IMR-90 (cell line): ENCODE results near the gene OARD1. TPM values are rescaled to one million over a fixed set of nuclear protein-coding genes. Genes with fewer than 3 reads are reported as not detected.

Source experiments
- ATAC-seq: fragments of 200-7000 bp; cut with Tn5 transposase; 2 replicates; pipeline ENCODE4 v1.9.1; 2020; ENCODE audit warnings: low read depth, mild to moderate bottlenecking, moderate library complexity
- BruUV-seq: library from RNA; stranded (reverse); fragments of 400-500 nt; replicated peaks from 2 replicates; lab custom pipeline; 2021; lab: Mats Ljungman, UMichigan
- CTCF ChIA-PET: fragments of 300-600 bp; formaldehyde crosslinking; extraction: SDS; loops from one replicate; lab custom pipeline; 2021; ENCODE audit warnings: antibody characterized with exemption; lab: Yijun Ruan, JAX
- POLR2A ChIA-PET: fragments of 300-600 bp; sonication (Branson Sonifier 250); formaldehyde crosslinking; loops from one replicate; lab custom pipeline; 2022; ENCODE audit warnings: antibody characterized with exemption; ENCODE audit not compliant: unreplicated experiment; lab: Charles Lee
- DNase-seq: peaks from one replicate; pipeline ENCODE4 v3.0.0; 2013
- H2AFZ ChIP-seq: replicated peaks from 2 replicates; pipeline ENCODE3; 2013; ENCODE audit warnings: low read length, mild to moderate bottlenecking; ENCODE audit not compliant: poor library complexity
- H2AK5ac ChIP-seq: 2 replicates; pipeline ENCODE4 v1.6.1; 2013; ENCODE audit warnings: low read depth, low read length, inconsistent platforms
- H2AK9ac ChIP-seq: replicated peaks from 2 replicates; pipeline ENCODE3; 2013; ENCODE audit warnings: mild to moderate bottlenecking, low read depth, low read length, moderate library complexity; ENCODE audit not compliant: poor library complexity
- H2BK120ac ChIP-seq: 2 replicates; pipeline ENCODE4 v1.6.1; 2013; ENCODE audit warnings: low read depth, low read length, inconsistent platforms
- H2BK15ac ChIP-seq: 3 replicates; pipeline ENCODE4 v1.6.1; 2013; ENCODE audit warnings: low read depth, low read length, inconsistent platforms
- H2BK20ac ChIP-seq: 2 replicates; pipeline ENCODE4 v1.6.1; 2013; ENCODE audit warnings: low read depth, mild to moderate bottlenecking, inconsistent platforms, low read length, moderate library complexity
- H2BK5ac ChIP-seq: 2 replicates; pipeline ENCODE4 v1.6.1; 2013; ENCODE audit warnings: mild to moderate bottlenecking, low read depth, low read length, inconsistent platforms; ENCODE audit not compliant: poor library complexity, severe bottlenecking
- H3K14ac ChIP-seq: replicated peaks from 2 replicates; pipeline ENCODE4 v1.6.1; 2013; ENCODE audit warnings: low read depth, low read length, inconsistent platforms
- H3K18ac ChIP-seq: 2 replicates; pipeline ENCODE4 v1.6.1; 2013; ENCODE audit warnings: low read depth, low read length, control low read depth
- H3K23ac ChIP-seq: 2 replicates; pipeline ENCODE4 v1.6.1; 2013; ENCODE audit warnings: low read depth, low read length, inconsistent platforms
- H3K27ac ChIP-seq: 2 replicates; pipeline ENCODE4 v1.5.1; 2013; ENCODE audit warnings: mild to moderate bottlenecking, control low read depth, low read length; ENCODE audit not compliant: insufficient read depth
- H3K27me3 ChIP-seq: 2 replicates; pipeline ENCODE4 v1.6.1; 2013; ENCODE audit warnings: low read length; ENCODE audit not compliant: control insufficient read depth, insufficient read depth
- H3K36me3 ChIP-seq: 2 replicates; pipeline ENCODE4 v1.6.1; 2013; ENCODE audit warnings: low read length, mixed read lengths; ENCODE audit not compliant: control insufficient read depth, insufficient read depth
- H3K4ac ChIP-seq: 2 replicates; pipeline ENCODE4 v1.6.1; 2013; ENCODE audit warnings: low read depth, low read length, inconsistent platforms
- H3K4me1 ChIP-seq: 2 replicates; pipeline ENCODE4 v1.6.1; 2013; ENCODE audit warnings: low read length, mixed read lengths; ENCODE audit not compliant: control insufficient read depth, insufficient read depth
- H3K4me2 ChIP-seq: 2 replicates; pipeline ENCODE4 v1.6.1; 2013; ENCODE audit warnings: low read depth, mild to moderate bottlenecking, control low read depth, low read length, moderate library complexity
- H3K4me3 ChIP-seq: 2 replicates; pipeline ENCODE4 v1.5.1; 2013; ENCODE audit warnings: low read depth, mild to moderate bottlenecking, control low read depth, low read length, moderate library complexity; ENCODE audit not compliant: insufficient read depth
- H3K56ac ChIP-seq: 2 replicates; pipeline ENCODE4 v1.6.1; 2013; ENCODE audit warnings: low read length, inconsistent platforms; ENCODE audit not compliant: insufficient read depth; ENCODE audit errors: extremely low read depth
- H3K79me1 ChIP-seq, 2 experiments: 2 replicates each; pipeline ENCODE4 v1.6.1; 2013; ENCODE audit warnings: low read length in 2 of 2, inconsistent platforms in 1 of 2, low read depth in 1 of 2
- H3K9ac ChIP-seq: 2 replicates; pipeline ENCODE4 v1.6.1; 2013; ENCODE audit warnings: low read depth, low read length, control low read depth
- H3K9me1 ChIP-seq: 2 replicates; pipeline ENCODE4 v1.6.1; 2013; ENCODE audit warnings: low read length, inconsistent platforms; ENCODE audit not compliant: insufficient read depth
- H3K9me3 ChIP-seq: 2 replicates; pipeline ENCODE4 v1.6.1; 2013; ENCODE audit warnings: low read length; ENCODE audit not compliant: control insufficient read depth, insufficient read depth
- H4K20me1 ChIP-seq: 2 replicates; pipeline ENCODE4 v1.6.1; 2013; ENCODE audit warnings: low read length, inconsistent platforms; ENCODE audit not compliant: insufficient read depth
- H4K5ac ChIP-seq: 2 replicates; pipeline ENCODE4 v1.6.1; 2013; ENCODE audit warnings: mild to moderate bottlenecking, low read depth, low read length, control low read depth
- H4K8ac ChIP-seq, 2 experiments: 2 replicates each; pipeline ENCODE4 v1.6.1; 2013; ENCODE audit warnings: low read depth in 2 of 2, low read length in 2 of 2, control low read depth in 1 of 2, inconsistent platforms in 1 of 2
- H4K91ac ChIP-seq: 2 replicates; pipeline ENCODE4 v1.6.1; 2013; ENCODE audit warnings: low read depth, low read length, inconsistent platforms; ENCODE audit not compliant: insufficient read depth
- CHD1 ChIP-seq: IDR thresholded peaks from 2 replicates; pipeline ENCODE4 v1.6.1; 2012; ENCODE audit warnings: low read depth, low read length, improper control_type of control experiment
- CTCF ChIP-seq: conservative IDR thresholded peaks from 2 replicates; pipeline ENCODE4 v1.5.1; 2012; ENCODE audit warnings: mild to moderate bottlenecking, low read depth, low read length, improper control_type of control experiment
- ELK1 ChIP-seq: fragments of 150-350 bp; IDR thresholded peaks from 2 replicates; pipeline ENCODE4 v1.6.1; 2016; ENCODE audit warnings: low read depth, mild to moderate bottlenecking, low read length, moderate library complexity, borderline replicate concordance
- RAD21 ChIP-seq: IDR thresholded peaks from 2 replicates; pipeline ENCODE4 v1.6.1; 2012; ENCODE audit warnings: low read length, improper control_type of control experiment
- RFX5 ChIP-seq: IDR thresholded peaks from 2 replicates; pipeline ENCODE4 v1.8.0; 2012; ENCODE audit warnings: low read depth, mild to moderate bottlenecking, low read length, moderate library complexity
- WGBS, 2 experiments: methylation state at CpG; one replicate each; pipeline versions ENCODE4 v1.1.5 to v1.1.7; 2013; ENCODE audit warnings: missing lambda C conversion rate in 2 of 2; ENCODE audit not compliant: insufficient read length in 1 of 2; ENCODE audit errors: extremely low coverage in 2 of 2; 5-methylcytosine and 5-hydroxymethylcytosine counted together
- dilution Hi-C: fragments of 300-500 bp; cut with HindIII; formaldehyde crosslinking; loops from one replicate; pipeline ENCODE4 v1.14.3; 2018; ENCODE audit warnings: low sequenced_read_pairs; ENCODE audit not compliant: unreplicated experiment
- in situ Hi-C: fragments of 300-500 bp; cut with MboI; formaldehyde crosslinking; loops from 3 replicates; pipeline ENCODE4 v1.14.3; 2019; ENCODE audit warnings: low sequenced_read_pairs, inconsistent platforms, mixed read lengths
- intact Hi-C: fragments of 100-400 bp; cut with micrococcal nuclease; formaldehyde crosslinking; loops from 2 replicates; pipeline ENCODE4 v1.10.0; 2022
- polyA plus RNA-seq, 3 experiments: library from polyadenylated mRNA; depleted of rRNA; stranded (reverse); fragments of >200 nt; gene quantifications; 2 replicates each; pipeline ENCODE4 v1.2.3, GENCODE V29; 2012; ENCODE audit warnings: low replicate concordance in 1 of 3
- total RNA-seq: library from RNA; depleted of rRNA; stranded (reverse); fragments of >200 nt; gene quantifications from 2 replicates; pipeline ENCODE4 v1.2.3, GENCODE V29; 2012

The OARD1 gene
- total and polyA plus RNA-seq, 2 of the 4 experiments (the other 2 are of a cell fraction), result 2.3 to 5.5 TPM

GRCh38 chr6:41040940-41041536 lies 31.1 kb downstream of the OARD1 start:
- H3K9me1 ChIP-seq, result no peaks in the 10 kb centered on the region
- no peaks in the 10 kb centered on the region for H3K36me3 ChIP-seq
- H3K9ac ChIP-seq, result no peak overlapping the region
- no peak overlapping the region for H4K91ac ChIP-seq
- H2AFZ ChIP-seq, result no peak overlapping the region
- H3K56ac ChIP-seq, result no peak overlapping the region
- no peak overlapping the region for H3K27ac ChIP-seq
- no peak overlapping the region for H3K4me2 ChIP-seq
- intact Hi-C loops, result no loop called here
- no peak overlapping the region for H3K18ac ChIP-seq
- DNase-seq (no peak), ATAC-seq (no peak)
- no TSS peak for BruUV-seq
- no peak overlapping the region for H3K14ac ChIP-seq
- no peak overlapping the region for H2BK20ac ChIP-seq
- H3K4me1 ChIP-seq, result no peaks in the 10 kb centered on the region
- H3K4ac ChIP-seq, result no peak overlapping the region
- H2BK15ac ChIP-seq, result no peak overlapping the region
- WGBS, 2 experiments, result no CpG with 5 or more reads among the region's 1 CpG
- H3K4me3 ChIP-seq, result no peak overlapping the region
- no peak overlapping the region for H2BK5ac ChIP-seq
- no peaks in the 10 kb centered on the region for H3K79me1 ChIP-seq
- CTCF ChIA-PET, result interaction anchor here (1.6 to 2.5 kb wide), 2 partner anchors 13 to 146 kb away, joined by 4 to 11 read pairs; no protein-coding TSS in a partner anchor
- no peak overlapping the region for H2BK120ac ChIP-seq
- in situ Hi-C loops, result loop anchor here (25.0 kb wide), 2 partner anchors 1054 to 1679 kb away; no protein-coding TSS in a partner anchor
- peaks cover 7% of the 10 kb centered on the region for H3K27me3 ChIP-seq
- H2AK9ac ChIP-seq, result no peak overlapping the region
- H3K9me3 ChIP-seq, result no peaks in the 10 kb centered on the region
- no peak overlapping the region for H4K5ac ChIP-seq
- H3K23ac ChIP-seq, result no peak overlapping the region
- H4K8ac ChIP-seq, result no peak overlapping the region
- no peak overlapping the region for H2AK5ac ChIP-seq
- POLR2A ChIA-PET, result no interaction called here
- no peak for TF ChIP-seq ELK1
- TF ChIP-seq RFX5, result no peak
- TF ChIP-seq RAD21, result no peak
- TF ChIP-seq CTCF, result no peak
- TF ChIP-seq CHD1, result no peak
- dilution Hi-C loops, result no loop called here
- H4K20me1 ChIP-seq, result no peaks in the 10 kb centered on the region
